Measurements from ENCODE around the gene ATP1B1.

ATP1B1 gene

DNA sequence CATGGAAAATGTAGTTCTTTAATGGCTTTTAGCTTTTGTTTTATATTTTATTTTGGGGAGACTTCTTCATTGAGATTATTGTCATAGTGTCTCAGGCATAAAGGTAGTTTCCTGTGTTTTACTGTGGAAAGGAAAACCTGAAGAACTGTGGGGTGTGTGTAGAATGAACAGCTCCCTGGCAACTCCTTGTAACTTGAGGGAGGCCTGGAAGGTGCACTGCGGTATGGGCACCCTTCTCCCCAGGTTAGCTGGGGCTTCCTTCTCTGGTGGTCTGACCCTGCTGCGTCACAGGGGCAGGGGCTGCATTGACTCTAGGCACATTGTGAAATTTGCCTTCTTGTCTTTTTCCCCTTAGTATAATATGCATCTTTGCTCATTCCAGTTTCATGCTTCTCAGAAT, 1.7 kb downstream of the ATP1B1 start:
- H3K27ac ChIP-seq (ENCODE audit: low read depth, low read length): no peak overlapping the region
- H3K9me3 ChIP-seq (ENCODE audit: insufficient read depth, low read length): no peaks in the 10 kb centered on the region
- H2AFZ ChIP-seq (ENCODE audit: low read depth, low read length, severe bottlenecking): no peak overlapping the region
- no peak overlapping the region for H3K9ac ChIP-seq (ENCODE audit: low read length)
- no peaks in the 10 kb centered on the region for H3K27me3 ChIP-seq (ENCODE audit: low read length)
- H4K20me1 ChIP-seq (ENCODE audit: low read depth, low read length): no peaks in the 10 kb centered on the region
- no peaks in the 10 kb centered on the region for H3F3A ChIP-seq (ENCODE audit: insufficient read depth)
- H3K79me2 ChIP-seq (ENCODE audit: insufficient read depth, low read length): no peaks in the 10 kb centered on the region
- no peaks in the 10 kb centered on the region for H3K9me2 ChIP-seq (replicated peaks; ENCODE audit: insufficient read depth, low read length)
- TF ChIP-seq CTCF (IDR thresholded peaks at IDR 0.05; ENCODE audit: insufficient read depth, low read length, poor library complexity, severe bottlenecking) (no peak), EZH2phosphoT487 (conservative IDR thresholded peaks at IDR 0.05; ENCODE audit: low read length) (no peak)
- H3K36me3 ChIP-seq (ENCODE audit: low read length): no peaks in the 10 kb centered on the region
- no peak overlapping the region for H3K4me3 ChIP-seq (ENCODE audit: insufficient read depth, low read length, poor library complexity, severe bottlenecking)
- H3K4me2 ChIP-seq (ENCODE audit: low read depth, low read length, poor library complexity, severe bottlenecking): no peak overlapping the region

DNA sequence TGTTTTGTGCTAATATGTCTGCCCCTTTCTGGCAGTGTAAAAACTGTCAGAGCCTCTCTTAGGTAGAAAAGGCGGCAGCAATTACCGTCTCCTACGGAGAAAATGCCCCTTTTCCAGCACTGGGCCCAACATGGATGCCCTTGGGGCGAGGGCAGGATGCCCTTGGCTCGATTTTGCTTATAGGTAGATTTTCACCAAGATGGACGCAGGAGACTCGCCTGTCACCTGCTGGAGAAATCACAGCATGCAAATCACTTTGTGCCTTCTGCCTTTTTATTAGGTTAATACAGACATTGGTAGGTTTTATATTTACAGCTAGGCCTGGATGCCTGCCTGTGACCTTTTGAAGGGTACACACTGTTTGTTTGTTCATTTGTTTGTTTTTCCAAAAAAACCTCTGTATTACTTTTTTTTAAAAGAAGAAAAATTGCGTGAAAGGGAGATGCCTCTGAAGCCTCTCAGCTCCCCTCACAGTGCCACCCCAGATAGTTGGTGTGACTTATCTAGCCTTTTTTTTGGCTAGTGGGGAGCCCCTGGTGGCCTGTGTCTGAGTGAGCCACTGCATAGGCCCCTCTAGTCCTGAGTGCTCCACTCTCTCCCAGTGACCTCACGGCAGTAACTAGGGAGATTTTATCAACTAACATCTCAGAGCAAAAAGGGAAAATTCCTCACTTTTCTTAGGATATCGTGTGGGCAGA, 2.5 kb downstream of the ATP1B1 start:
- Histone ChIP-seq H3F3A (ENCODE audit: insufficient read depth) (no peaks in the 10 kb centered on the region), H4K20me1 (ENCODE audit: low read depth, low read length) (no peaks in the 10 kb centered on the region), H3K4me3 (ENCODE audit: insufficient read depth, low read length, poor library complexity, severe bottlenecking) (no peak overlapping the region), H3K9me3 (ENCODE audit: insufficient read depth, low read length) (no peaks in the 10 kb centered on the region), H3K36me3 (ENCODE audit: low read length) (no peaks in the 10 kb centered on the region), H3K27me3 (ENCODE audit: low read length) (no peaks in the 10 kb centered on the region), H2AFZ (ENCODE audit: low read depth, low read length, severe bottlenecking) (no peak overlapping the region), H3K4me2 (ENCODE audit: low read depth, low read length, poor library complexity, severe bottlenecking) (no peak overlapping the region), H3K79me2 (ENCODE audit: insufficient read depth, low read length) (no peaks in the 10 kb centered on the region), H3K9ac (ENCODE audit: low read length) (no peak overlapping the region), H3K9me2 (replicated peaks; ENCODE audit: insufficient read depth, low read length) (no peaks in the 10 kb centered on the region), H3K27ac (ENCODE audit: low read depth, low read length) (no peak overlapping the region)
- no peak for TF ChIP-seq CTCF (IDR thresholded peaks at IDR 0.05; ENCODE audit: insufficient read depth, low read length, poor library complexity, severe bottlenecking)
- no peak for TF ChIP-seq EZH2phosphoT487 (conservative IDR thresholded peaks at IDR 0.05; ENCODE audit: low read length)

DNA sequence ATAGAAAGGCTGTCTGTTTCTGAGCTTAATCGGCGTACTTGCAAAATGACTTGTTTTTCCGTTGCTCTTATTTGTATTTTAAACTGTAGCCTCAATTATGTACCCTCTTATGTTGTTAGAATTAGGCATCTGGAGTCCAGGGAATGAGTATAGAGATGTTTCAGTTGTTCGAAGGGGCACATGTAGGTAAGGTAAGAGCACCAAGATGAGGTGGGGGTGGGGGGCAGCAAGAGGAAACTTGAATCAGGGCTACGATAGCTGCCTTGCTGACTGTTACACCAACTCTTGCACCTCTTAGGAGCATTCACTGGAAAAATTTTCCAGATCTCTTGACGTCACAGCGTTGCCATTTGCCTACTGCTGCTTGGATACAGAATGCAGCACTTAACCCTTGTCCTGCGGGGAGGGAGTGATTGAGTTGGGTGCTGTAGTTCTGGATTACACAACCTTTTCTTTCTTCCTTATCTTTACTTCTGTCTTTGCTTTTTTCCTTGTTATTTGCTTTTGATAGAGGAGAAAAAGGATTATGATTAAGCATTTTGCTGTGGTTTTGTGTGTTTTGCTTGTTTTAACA, 3.2 kb downstream of the ATP1B1 start:
- Histone ChIP-seq H2AFZ (ENCODE audit: low read depth, low read length, severe bottlenecking) (no peak overlapping the region), H3K27me3 (ENCODE audit: low read length) (no peaks in the 10 kb centered on the region), H3K9me3 (ENCODE audit: insufficient read depth, low read length) (no peaks in the 10 kb centered on the region), H3K79me2 (ENCODE audit: insufficient read depth, low read length) (no peaks in the 10 kb centered on the region), H3K4me2 (ENCODE audit: low read depth, low read length, poor library complexity, severe bottlenecking) (no peak overlapping the region), H3F3A (ENCODE audit: insufficient read depth) (no peaks in the 10 kb centered on the region), H3K9ac (ENCODE audit: low read length) (no peak overlapping the region), H3K27ac (ENCODE audit: low read depth, low read length) (no peak overlapping the region), H3K36me3 (ENCODE audit: low read length) (no peaks in the 10 kb centered on the region), H3K9me2 (replicated peaks; ENCODE audit: insufficient read depth, low read length) (no peaks in the 10 kb centered on the region), H3K4me3 (ENCODE audit: insufficient read depth, low read length, poor library complexity, severe bottlenecking) (no peak overlapping the region), H4K20me1 (ENCODE audit: low read depth, low read length) (no peaks in the 10 kb centered on the region)
- TF ChIP-seq EZH2phosphoT487 (conservative IDR thresholded peaks at IDR 0.05; ENCODE audit: low read length): no peak
- TF ChIP-seq CTCF (IDR thresholded peaks at IDR 0.05; ENCODE audit: insufficient read depth, low read length, poor library complexity, severe bottlenecking): no peak

Data from SU-DHL-6 (cell line).